ENCODE results near the gene NSD2.

GRCh38 chr4:1866189-1866661 is 5.0 kb upstream of the NSD2 start:
- TF ChIP-seq CTCF (IDR thresholded peaks at IDR 0.05) (no peak), POLR2A (IDR thresholded peaks at IDR 0.05) (no peak)

All from Peyer's patch (tissue), 4 donors.